Common myeloid progenitor, CD34-positive (primary cell): ENCODE measurements around the gene PHACTR1.

Experiments used
- CTCF ChIA-PET: fragments of 350-600 bp; sonication (Branson Sonifier 250); formaldehyde crosslinking; loops from one replicate; lab custom pipeline; 2021; ENCODE audit warnings: antibody characterized with exemption; lab: Charles Lee
- POLR2A ChIA-PET: fragments of 350-600 bp; sonication (Branson Sonifier 250); formaldehyde crosslinking; loops from one replicate; lab custom pipeline; 2021; ENCODE audit warnings: antibody characterized with exemption; lab: Charles Lee
- DNase-seq, 3 donors: peaks; one replicate each; pipeline versions ENCODE4 v3.0.0 to v3.0.0-alpha.2; 2013
- H3K27ac ChIP-seq, 2 experiments: 1 replicate in 1 of 2; 2 replicates in 1 of 2; pipeline ENCODE4 v1.7.0; 2013; ENCODE audit warnings: inconsistent platforms in 2 of 2, low read length in 2 of 2, mild to moderate bottlenecking in 2 of 2, low read depth in 1 of 2, moderate library complexity in 1 of 2; ENCODE audit not compliant: severe bottlenecking in 2 of 2, insufficient read depth in 1 of 2, poor library complexity in 1 of 2
- H3K27me3 ChIP-seq, 5 experiments: replicated peaks in 2 of 5; 1 replicate in 3 of 5; 2 replicates in 2 of 5; pipeline versions ENCODE4 v1.6.1 to v1.7.0; 2013; ENCODE audit warnings: low read length in 4 of 5, mild to moderate bottlenecking in 2 of 5, moderate library complexity in 2 of 5, inconsistent platforms in 1 of 5; ENCODE audit not compliant: insufficient read depth in 5 of 5, control insufficient read depth in 4 of 5
- H3K36me3 ChIP-seq, 4 experiments: 1 replicate in 2 of 4; 2 replicates in 2 of 4; pipeline versions ENCODE4 v1.6.1 to v1.7.0; 2013; ENCODE audit warnings: low read length in 3 of 4, control low read depth in 1 of 4, mild to moderate bottlenecking in 1 of 4; ENCODE audit not compliant: control insufficient read depth in 4 of 4, insufficient read depth in 4 of 4
- H3K4me1 ChIP-seq, 4 experiments: 1 replicate in 3 of 4; 2 replicates in 1 of 4; pipeline versions ENCODE4 v1.6.1 to v1.7.1; 2013; ENCODE audit warnings: low read length in 3 of 4, mild to moderate bottlenecking in 3 of 4, control low read depth in 1 of 4, inconsistent platforms in 1 of 4, moderate library complexity in 1 of 4; ENCODE audit not compliant: control insufficient read depth in 4 of 4, insufficient read depth in 4 of 4; ENCODE audit errors: control extremely low read depth in 1 of 4
- H3K4me3 ChIP-seq, 7 experiments: 1 replicate in 4 of 7; 2 replicates in 3 of 7; pipeline versions ENCODE4 v1.5.1 to v1.7.0; 2013; ENCODE audit warnings: mild to moderate bottlenecking in 7 of 7, low read length in 6 of 7, moderate library complexity in 6 of 7, inconsistent platforms in 2 of 7, low read depth in 2 of 7, control low read depth in 1 of 7; ENCODE audit not compliant: insufficient read depth in 4 of 7, control insufficient read depth in 1 of 7; ENCODE audit errors: extremely low read depth in 1 of 7
- H3K9me3 ChIP-seq, 5 experiments: 1 replicate in 4 of 5; 2 replicates in 1 of 5; pipeline versions ENCODE4 v1.6.1 to v1.7.1; 2013; ENCODE audit warnings: low read length in 4 of 5, mild to moderate bottlenecking in 2 of 5, inconsistent platforms in 1 of 5, low read depth in 1 of 5, moderate library complexity in 1 of 5; ENCODE audit not compliant: control insufficient read depth in 4 of 5, insufficient read depth in 2 of 5; ENCODE audit errors: control extremely low read depth in 1 of 5
- WGBS: methylation state at CpG from one replicate; pipeline ENCODE4 v1.1.5; 2013; ENCODE audit not compliant: insufficient coverage; 5-methylcytosine and 5-hydroxymethylcytosine counted together

PHACTR1 gene

GRCh38 chr6:13025893-13026499 is 309.4 kb downstream of the PHACTR1 start:
- no peak overlapping the region for H3K27ac ChIP-seq

GRCh38 chr6:13026557-13026956 is 310.0 kb downstream of the PHACTR1 start:
- Histone ChIP-seq H3K27ac (peak overlapping the region in 1 of 2 experiments; percentile 45), H3K4me3 (peak overlapping the region in 1 of 7 experiments; percentile 57), H3K27me3 (no peaks in the 10 kb centered on the region), H3K4me1 (peaks cover 7 to 55% (median 38%) of the 10 kb centered on the region in 4 experiments), H3K9me3 (no peaks in the 10 kb centered on the region), H3K36me3 (peaks cover 0 to 4% (median 0%) of the 10 kb centered on the region in 4 experiments)
- DNase-seq: peak in 1 of 3 donors; percentile 62
- ChIA-PET CTCF (interaction anchor here (0.8 to 1.6 kb wide), 7 partner anchors 14 to 115 kb away, joined by 3 to 5 read pairs (median 3); no protein-coding TSS in a partner anchor), POLR2A (no interaction called here)
- WGBS: 20% methylated on average over 1 of the region's 5 CpGs

More at GRCh38 chr6:13025893-13026499, 309.4 kb downstream of the PHACTR1 start:
- Histone ChIP-seq H3K9me3 (no peaks in the 10 kb centered on the region), H3K36me3 (peaks cover 0 to 4% (median 0%) of the 10 kb centered on the region in 4 experiments), H3K4me1 (peaks cover 7 to 50% (median 35%) of the 10 kb centered on the region in 4 experiments), H3K4me3 (peak overlapping the region in 1 of 7 experiments; percentile 57), H3K27me3 (no peaks in the 10 kb centered on the region)
- DNase-seq: no peak
- 82% methylated on average over 2 of the region's 5 CpGs for WGBS
- CTCF ChIA-PET: interaction anchor here (0.8 to 1.6 kb wide), 4 partner anchors 13 to 114 kb away, joined by 3 to 5 read pairs (median 4); no protein-coding TSS in a partner anchor
- POLR2A ChIA-PET: no interaction called here

- CTCF ChIA-PET: interaction anchor here (0.7 to 1.6 kb wide), 6 partner anchors 10 to 116 kb away, joined by 3 to 5 read pairs (median 3); no protein-coding TSS in a partner anchor
- Histone ChIP-seq H3K4me1 (peaks cover 7 to 61% (median 41%) of the 10 kb centered on the region in 4 experiments), H3K27me3 (no peaks in the 10 kb centered on the region), H3K4me3 (peak overlapping the region in 3 of 7 experiments; percentile 5 to 58 (median 33)), H3K9me3 (no peaks in the 10 kb centered on the region), H3K27ac (peak overlapping the region; percentile 4 to 45), H3K36me3 (peaks cover 0 to 4% (median 0%) of the 10 kb centered on the region in 4 experiments)
- peak in 2 of 3 donors; percentile 61 to 77 for DNase-seq
- WGBS: 0% methylated on average over 2 of the region's 2 CpGs
- POLR2A ChIA-PET: interaction anchor here (1.5 kb wide), 1 partner anchor 70 kb away, joined by 3 read pairs; no protein-coding TSS in a partner anchor
Observed at GRCh38 chr6:13027207-13027606, 310.6 kb downstream of the PHACTR1 start.

- H3K36me3 ChIP-seq: peaks cover 0 to 4% (median 0%) of the 10 kb centered on the region in 4 experiments
- ChIA-PET CTCF (no interaction called here), POLR2A (no interaction called here)
- H3K4me3 ChIP-seq: no peak overlapping the region
- 27% methylated on average over 2 of the region's 3 CpGs for WGBS
- H3K9me3 ChIP-seq: no peaks in the 10 kb centered on the region
- no peaks in the 10 kb centered on the region for H3K27me3 ChIP-seq
- H3K27ac ChIP-seq: no peak overlapping the region
- peak in 2 of 3 donors; percentile 34 to 57 for DNase-seq
- H3K4me1 ChIP-seq: peaks cover 24 to 89% (median 62%) of the 10 kb centered on the region in 4 experiments
Observed at GRCh38 chr6:13030396-13030795, 313.8 kb downstream of the PHACTR1 start.

- H3K4me1 ChIP-seq: peaks cover 20 to 84% (median 53%) of the 10 kb centered on the region in 4 experiments
- 32% methylated on average over 6 of the region's 6 CpGs for WGBS
- peak overlapping the region in 3 of 7 experiments; percentile 2 to 30 (median 4) for H3K4me3 ChIP-seq
- H3K27ac ChIP-seq: peak overlapping the region in 1 of 2 experiments; percentile 58
- no peaks in the 10 kb centered on the region for H3K9me3 ChIP-seq
- peak in 2 of 3 donors; percentile 73 to 74 for DNase-seq
- ChIA-PET POLR2A (interaction anchor here (0.6 kb wide), 1 partner anchor 577 kb away, joined by 3 read pairs; no protein-coding TSS in a partner anchor), CTCF (interaction anchor here (1.0 kb wide), 1 partner anchor 8 kb away, joined by 3 read pairs; no protein-coding TSS in a partner anchor)
- no peaks in the 10 kb centered on the region for H3K27me3 ChIP-seq
- peaks cover 0 to 4% (median 0%) of the 10 kb centered on the region in 4 experiments for H3K36me3 ChIP-seq
Observed at GRCh38 chr6:13032566-13032965, 316.0 kb downstream of the PHACTR1 start.

GRCh38 chr6:13033145-13033544 is 316.6 kb downstream of the PHACTR1 start:
- H3K36me3 ChIP-seq: peaks cover 0 to 4% (median 0%) of the 10 kb centered on the region in 4 experiments
- POLR2A ChIA-PET: interaction anchor here (0.6 kb wide), 1 partner anchor 577 kb away, joined by 3 read pairs; no protein-coding TSS in a partner anchor
- CTCF ChIA-PET: no interaction called here
- WGBS: no CpG with 5 or more reads among the region's 1 CpG
- H3K4me1 ChIP-seq: peaks cover 20 to 82% (median 55%) of the 10 kb centered on the region in 4 experiments
- H3K9me3 ChIP-seq: no peaks in the 10 kb centered on the region
- DNase-seq: peak in 2 of 3 donors; percentile 54 to 64
- peak overlapping the region in 1 of 2 experiments; percentile 58 for H3K27ac ChIP-seq
- peak overlapping the region in 1 of 7 experiments; percentile 2 for H3K4me3 ChIP-seq
- no peaks in the 10 kb centered on the region for H3K27me3 ChIP-seq
